RWPE1 (cell line): ENCODE data around the gene FBXO44.

Source experiments
- CTCF ChIA-PET: fragments of 350-600 bp; sonication (Branson Sonifier 250); formaldehyde crosslinking; extraction: SDS; loops from one replicate; lab custom pipeline; 2021; lab: Yijun Ruan, JAX
- POLR2A ChIA-PET: fragments of 400-600 bp; formaldehyde crosslinking; extraction: SDS; loops from one replicate; lab custom pipeline; 2020; ENCODE audit warnings: antibody characterized with exemption; ENCODE audit not compliant: low non-redundant PET; lab: Yijun Ruan, JAX
- DNase-seq: peaks from one replicate; pipeline ENCODE4 v3.0.0; 2012; ENCODE audit warnings: low spot score
- H3K27ac ChIP-seq: fragments of 450-650 bp; 2 replicates; pipeline ENCODE4 v1.5.1; 2017
- TF ChIP-seq, protein P1 (sequence below): fragments of 450-650 bp; conservative IDR thresholded peaks from 2 replicates; pipeline ENCODE4 v1.5.1; 2017; ENCODE audit warnings: low read depth, mild to moderate bottlenecking

Gene FBXO44

DNA sequence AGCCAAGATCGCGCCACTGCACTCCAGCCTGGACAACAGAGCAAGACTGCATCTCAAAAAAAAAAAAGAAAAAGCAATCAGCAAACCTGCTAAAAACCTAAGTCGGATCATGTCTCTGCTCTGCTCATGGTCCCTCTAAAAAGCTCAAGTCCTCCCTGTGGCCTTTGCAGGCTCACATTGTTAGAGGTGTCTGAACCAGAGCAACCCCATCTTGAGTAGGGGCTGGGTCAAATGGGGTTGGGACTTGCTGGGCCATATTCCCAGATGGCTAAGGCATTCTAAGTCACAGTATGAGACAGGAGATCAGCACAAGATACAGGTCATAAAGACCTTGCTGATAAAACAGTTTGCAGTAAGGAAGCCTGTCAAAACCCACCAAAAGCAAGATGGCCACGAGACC is 33.8 kb downstream of the FBXO44 start:
- TF ChIP-seq, protein P1, sequence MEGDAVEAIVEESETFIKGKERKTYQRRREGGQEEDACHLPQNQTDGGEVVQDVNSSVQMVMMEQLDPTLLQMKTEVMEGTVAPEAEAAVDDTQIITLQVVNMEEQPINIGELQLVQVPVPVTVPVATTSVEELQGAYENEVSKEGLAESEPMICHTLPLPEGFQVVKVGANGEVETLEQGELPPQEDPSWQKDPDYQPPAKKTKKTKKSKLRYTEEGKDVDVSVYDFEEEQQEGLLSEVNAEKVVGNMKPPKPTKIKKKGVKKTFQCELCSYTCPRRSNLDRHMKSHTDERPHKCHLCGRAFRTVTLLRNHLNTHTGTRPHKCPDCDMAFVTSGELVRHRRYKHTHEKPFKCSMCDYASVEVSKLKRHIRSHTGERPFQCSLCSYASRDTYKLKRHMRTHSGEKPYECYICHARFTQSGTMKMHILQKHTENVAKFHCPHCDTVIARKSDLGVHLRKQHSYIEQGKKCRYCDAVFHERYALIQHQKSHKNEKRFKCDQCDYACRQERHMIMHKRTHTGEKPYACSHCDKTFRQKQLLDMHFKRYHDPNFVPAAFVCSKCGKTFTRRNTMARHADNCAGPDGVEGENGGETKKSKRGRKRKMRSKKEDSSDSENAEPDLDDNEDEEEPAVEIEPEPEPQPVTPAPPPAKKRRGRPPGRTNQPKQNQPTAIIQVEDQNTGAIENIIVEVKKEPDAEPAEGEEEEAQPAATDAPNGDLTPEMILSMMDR = no peak
- H3K27ac ChIP-seq = no peak overlapping the region
- ChIA-PET CTCF (no interaction called here), POLR2A (no interaction called here)
- no peak for DNase-seq

DNA sequence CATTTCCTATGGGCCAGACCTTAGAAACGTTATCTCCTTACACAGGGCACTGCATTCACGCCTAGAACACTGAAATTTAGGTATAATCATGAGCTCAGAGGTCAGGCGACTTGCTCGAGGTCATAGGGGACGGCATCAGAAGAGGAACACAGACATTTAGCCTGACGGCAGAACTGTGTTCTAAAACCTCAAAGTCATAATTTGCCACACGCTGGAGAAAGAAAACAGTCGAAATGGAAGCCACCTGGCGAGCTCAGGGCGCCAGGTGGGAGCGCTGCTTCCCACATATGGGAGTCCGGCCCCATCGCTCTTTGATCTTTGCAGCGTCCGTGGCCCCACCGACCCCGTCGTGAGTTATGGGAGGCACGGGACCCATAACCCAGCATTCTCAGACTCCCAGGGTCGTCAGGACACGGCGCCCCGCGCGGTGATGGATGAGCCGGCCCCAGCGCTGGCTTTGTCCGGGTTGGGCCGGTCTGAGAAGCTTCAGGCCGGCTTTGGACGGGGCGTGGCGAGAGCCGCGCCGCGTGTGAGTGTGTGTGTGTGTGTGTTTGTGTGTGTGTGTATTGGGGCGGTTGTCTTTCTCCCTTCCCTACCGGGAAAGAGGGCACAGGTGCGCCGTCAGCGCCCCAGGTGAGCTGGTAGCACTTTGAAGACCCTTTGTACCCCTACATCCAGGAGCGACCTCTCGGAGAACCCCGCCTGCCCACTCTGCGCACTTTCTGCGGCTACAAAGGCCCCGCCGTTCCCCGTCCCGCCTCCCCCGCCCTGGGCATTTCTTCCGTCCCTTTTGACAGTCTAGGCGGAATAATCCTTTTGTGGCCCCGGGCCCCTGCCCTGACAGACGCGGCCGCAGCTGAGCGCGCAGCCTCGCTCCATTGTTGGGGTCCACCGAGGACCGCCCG is 36.0 kb downstream of the FBXO44 start:
- TF ChIP-seq, protein P1 = no peak
- ChIA-PET CTCF (interaction anchor here (0.6 to 1.2 kb wide), 5 partner anchors 20 to 320 kb away, joined by 3 to 5 read pairs (median 3); partner anchors contain the start of gene FBXO6), POLR2A (no interaction called here)
- no peak overlapping the region for H3K27ac ChIP-seq
- no peak for DNase-seq

DNA sequence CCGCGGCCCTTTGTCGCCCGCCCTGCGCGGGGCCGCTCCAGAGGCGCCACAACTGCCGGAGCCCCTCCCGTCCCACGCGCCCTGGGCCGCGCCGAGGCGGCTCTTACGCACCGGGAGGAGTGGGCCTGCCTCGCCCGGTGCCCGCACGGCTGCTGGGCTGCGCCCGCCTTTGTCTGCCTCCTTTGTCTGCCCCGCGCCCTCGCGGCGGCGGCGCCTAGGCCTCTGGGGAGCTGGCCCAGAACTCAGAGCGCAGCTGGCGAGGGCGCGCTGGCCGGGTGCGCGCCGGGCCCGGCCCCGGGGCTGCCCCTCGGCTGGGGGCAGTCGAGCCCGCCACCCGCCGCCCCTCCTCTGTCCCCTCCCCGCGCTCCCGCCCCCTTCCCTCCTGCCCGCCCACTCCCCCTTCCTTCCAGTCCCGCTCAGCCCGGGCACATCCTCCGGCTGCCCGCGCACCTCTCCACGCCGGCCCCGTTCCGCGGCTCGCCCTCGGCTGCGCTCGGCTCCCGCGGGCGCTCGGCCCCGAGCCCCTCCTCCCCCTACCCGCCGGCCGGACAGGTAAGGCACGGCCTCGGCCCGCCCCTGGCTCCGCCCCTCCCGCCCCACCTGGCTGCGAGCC is 36.7 kb downstream of the FBXO44 start, which contains the start of gene DRAXIN:
TSS of gene DRAXIN (plus strand) at position 409 of the 613 bp plus-strand sequence. CDS start 14,549 bp downstream, outside the sequence.
- DNase-seq = no peak
- TF ChIP-seq, protein P1 = no peak
- POLR2A ChIA-PET = no interaction called here
- H3K27ac ChIP-seq = no peak within 1 kb of the TSS
- CTCF ChIA-PET = interaction anchor here (0.6 to 1.2 kb wide), 3 partner anchors 10 to 29 kb away, joined by 3 read pairs; no protein-coding TSS in a partner anchor

- POLR2A ChIA-PET = no interaction called here
- TF ChIP-seq, protein P1 = no peak
- no peak for DNase-seq
- CTCF ChIA-PET = interaction anchor here (0.6 kb wide), 1 partner anchor 9 kb away, joined by 3 read pairs; no protein-coding TSS in a partner anchor
- no peak overlapping the region for H3K27ac ChIP-seq
Observed at GRCh38 chr1:11691928-11692711, 37.4 kb downstream of the FBXO44 start.

DNA sequence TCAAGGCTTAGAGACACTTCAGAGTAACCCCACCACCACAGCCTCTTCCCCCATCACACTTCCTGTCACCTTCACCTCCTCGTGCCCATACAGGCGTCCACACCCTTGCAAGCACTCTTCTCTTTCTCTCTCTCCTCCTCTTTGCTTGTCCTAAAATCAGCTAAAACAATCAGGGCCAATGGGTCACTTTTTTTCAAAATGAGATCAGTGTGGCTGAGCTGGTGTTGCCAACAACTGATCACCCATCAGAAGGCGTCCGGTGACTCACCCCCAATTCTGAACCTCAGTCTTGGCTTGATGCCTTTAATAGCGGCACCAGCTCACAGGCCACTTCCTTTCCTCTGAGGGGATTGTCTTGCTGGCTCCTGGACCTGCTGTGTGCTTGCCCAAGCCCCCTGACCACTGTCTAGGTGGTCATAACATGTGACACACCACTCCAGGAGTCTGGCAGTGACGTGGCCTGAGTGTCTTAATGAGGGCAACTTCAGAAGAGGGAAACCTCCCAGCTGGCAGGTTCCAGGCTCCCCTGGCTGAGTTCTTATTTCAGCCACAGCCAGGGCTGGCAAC is 38.4 kb downstream of the FBXO44 start:
- POLR2A ChIA-PET = no interaction called here
- TF ChIP-seq, protein P1 = no peak
- peak overlapping the region; percentile 50; the same call in 1 of the 2 replicates for H3K27ac ChIP-seq
- peak; percentile 91 for DNase-seq
- CTCF ChIA-PET = interaction anchor here (2.5 kb wide), 1 partner anchor 29 kb away, joined by 8 read pairs; the partner anchor contains the start of gene FBXO6
